AG10803 (cell line): ENCODE measurements around the gene TUFM.

Experiments used
- DNase-seq: peaks from one replicate; pipeline ENCODE4 v3.0.0; 2010; ENCODE audit warnings: low read depth
- H3K4me3 ChIP-seq: 2 replicates; pipeline ENCODE4 v1.5.1; 2011; ENCODE audit warnings: mild to moderate bottlenecking, low read length, control low read depth
- CTCF ChIP-seq: conservative IDR thresholded peaks from 2 replicates; pipeline ENCODE4 v1.5.1; 2011; ENCODE audit warnings: mild to moderate bottlenecking, low read length, control low read depth, inconsistent platforms

TUFM gene

GRCh38 chr16:28837672-28838557 lies 8.2 kb downstream of the TUFM start:
- TF ChIP-seq CTCF = no peak
- DNase-seq = no peak
- H3K4me3 ChIP-seq = no peak overlapping the region

DNA sequence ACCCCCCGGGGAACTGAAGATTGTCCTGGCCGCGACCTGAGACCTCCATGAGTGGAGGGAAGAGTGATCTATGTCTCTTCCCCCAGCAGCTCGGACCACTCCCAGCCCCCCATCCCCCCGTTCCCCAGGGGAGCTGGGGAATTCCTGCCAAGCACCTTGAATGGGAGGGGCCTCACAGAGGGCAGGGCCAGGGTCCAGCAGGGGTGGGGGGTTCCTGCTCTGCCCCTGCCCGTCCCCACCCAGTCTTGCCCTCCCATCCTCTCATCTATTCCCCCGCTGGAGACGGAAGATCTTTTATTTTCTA lies 9.4 kb downstream of the TUFM start:
- TF ChIP-seq CTCF = no peak
- no peak overlapping the region for H3K4me3 ChIP-seq
- DNase-seq = no peak

- TF ChIP-seq CTCF = no peak
- DNase-seq = no peak
- H3K4me3 ChIP-seq = no peak overlapping the region
These were observed 10.0 kb downstream of the TUFM start for GRCh38 chr16:28835864-28836760.

DNA sequence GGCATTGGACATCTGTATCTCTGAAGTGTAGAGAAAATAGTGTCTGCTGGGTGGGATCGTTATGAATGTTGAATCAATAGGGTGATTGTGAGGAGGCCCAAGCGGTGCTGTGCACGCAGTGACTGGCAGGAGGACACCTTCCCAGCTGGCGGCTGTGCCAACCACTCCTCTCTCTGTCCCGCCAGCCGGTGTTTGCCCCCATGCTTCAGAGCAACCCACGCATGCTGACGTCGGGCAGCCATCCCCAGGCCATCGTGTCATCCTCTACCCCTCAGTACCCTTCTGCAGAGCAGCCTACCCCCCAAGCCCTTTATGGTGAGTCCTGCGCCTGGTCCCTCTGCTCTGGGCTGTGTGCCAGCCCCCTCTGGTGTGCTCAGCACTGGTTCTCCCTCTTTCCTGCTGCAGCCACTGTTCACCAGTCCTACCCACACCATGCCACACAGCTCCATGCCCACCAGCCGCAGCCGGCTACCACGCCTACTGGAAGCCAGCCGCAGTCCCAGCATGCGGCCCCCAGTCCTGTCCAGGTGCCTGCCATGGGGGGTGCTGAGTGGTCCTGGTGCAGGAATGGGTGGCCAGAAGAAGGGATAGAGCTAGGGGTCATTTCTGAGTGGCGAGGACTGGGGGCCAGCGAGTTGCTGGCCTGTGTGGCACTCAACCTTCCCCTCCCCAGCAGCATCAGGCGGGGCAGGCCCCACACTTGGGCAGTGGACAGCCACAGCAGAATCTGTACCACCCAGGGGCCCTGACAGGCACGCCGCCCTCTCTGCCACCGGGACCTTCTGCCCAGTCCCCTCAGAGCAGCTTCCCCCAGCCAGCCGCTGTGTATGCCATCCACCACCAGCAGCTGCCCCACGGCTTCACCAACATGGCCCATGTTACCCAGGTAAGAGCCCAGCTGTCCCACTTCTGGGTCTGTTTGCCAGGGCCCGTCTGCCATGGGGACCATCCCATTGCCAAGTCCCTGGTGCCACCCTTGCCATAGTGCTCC lies 11.0 kb downstream of the TUFM start:
- DNase-seq = no peak
- no peak for TF ChIP-seq CTCF
- H3K4me3 ChIP-seq = no peak overlapping the region

DNA sequence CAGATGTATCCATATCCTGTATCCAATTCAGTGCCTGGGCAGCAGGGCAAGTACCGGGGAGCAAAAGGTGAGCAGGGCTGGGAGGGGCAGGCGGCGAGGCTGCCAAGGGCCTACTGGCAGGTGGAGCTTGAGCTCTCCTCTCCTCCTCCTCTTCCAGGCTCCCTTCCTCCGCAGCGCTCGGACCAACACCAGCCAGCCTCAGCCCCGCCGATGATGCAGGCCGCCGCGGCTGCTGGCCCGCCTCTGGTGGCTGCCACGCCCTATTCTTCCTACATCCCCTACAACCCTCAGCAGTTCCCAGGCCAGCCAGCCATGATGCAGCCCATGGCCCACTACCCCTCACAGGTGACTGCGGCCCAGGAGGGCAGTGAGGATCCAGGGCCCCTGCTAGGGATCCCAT lies 11.8 kb downstream of the TUFM start:
- no peak overlapping the region for H3K4me3 ChIP-seq
- no peak for DNase-seq
- no peak for TF ChIP-seq CTCF

DNA sequence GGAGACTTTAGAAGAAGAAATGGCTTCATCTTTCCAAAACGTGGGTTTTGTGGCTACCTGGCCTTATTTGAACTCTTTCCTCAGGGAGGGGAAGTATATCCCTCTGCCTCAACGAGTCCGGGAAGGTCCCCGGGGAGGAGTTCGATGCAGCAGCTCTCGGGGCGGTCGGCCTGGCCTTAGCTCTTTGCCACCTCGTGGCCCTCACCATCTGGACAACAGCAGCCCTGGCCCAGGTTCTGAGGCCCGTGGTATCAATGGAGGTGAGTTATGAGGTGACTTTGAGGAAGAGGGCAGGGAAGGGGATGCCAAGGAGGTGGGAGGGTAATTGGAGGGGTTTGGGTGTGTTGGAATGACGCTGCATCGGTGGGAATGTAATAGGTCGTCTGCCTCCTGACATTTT lies 15.6 kb downstream of the TUFM start:
- no peak overlapping the region for H3K4me3 ChIP-seq
- no peak for TF ChIP-seq CTCF
- DNase-seq = no peak
